K562 (cell line): Measurements from ENCODE around the gene CCDC174. TPM values are rescaled to one million over a fixed set of nuclear protein-coding genes. Genes with fewer than 3 reads are reported as not detected.

Experiments used
- COPS2 ChIP-seq: fragments of 450-650 bp; conservative IDR thresholded peaks from 2 replicates; pipeline ENCODE4 v1.6.1; 2016; ENCODE audit warnings: mild to moderate bottlenecking, moderate library complexity
- ETS2 ChIP-seq: IDR thresholded peaks from 2 replicates; pipeline ENCODE4 v1.6.1; 2016; ENCODE audit warnings: borderline replicate concordance, missing genetic modification characterization, mild to moderate bottlenecking, moderate library complexity, missing compliant biosample characterization; ENCODE audit not compliant: poor library complexity, severe bottlenecking
- FOXK1 ChIP-seq: sonication (generic); formaldehyde crosslinking; IDR thresholded peaks from 2 replicates; pipeline ENCODE4 v1.8.0; 2022; ENCODE audit warnings: missing genetic modification reagents, mild to moderate bottlenecking, borderline replicate concordance
- FOXP1 ChIP-seq: sonication (generic); formaldehyde crosslinking; IDR thresholded peaks from 2 replicates; pipeline ENCODE4 v1.8.0; 2022; ENCODE audit warnings: mild to moderate bottlenecking, missing genetic modification reagents
- HMGN3 ChIP-seq: IDR thresholded peaks from 2 replicates; pipeline ENCODE4 v1.6.1; 2011; ENCODE audit warnings: borderline replicate concordance, low read depth, mild to moderate bottlenecking, mixed read lengths, low read length; ENCODE audit not compliant: insufficient read length; ENCODE audit errors: extremely low read depth
- RBM22 ChIP-seq: fragments of 200-400 bp; formaldehyde crosslinking; IDR thresholded peaks from 2 replicates; pipeline ENCODE4 v1.6.1; 2018; ENCODE audit warnings: low read length, low read depth; ENCODE audit not compliant: poor library complexity, severe bottlenecking
- SRSF9 ChIP-seq: fragments of 200-400 bp; formaldehyde crosslinking; IDR thresholded peaks from 2 replicates; pipeline ENCODE4 v1.6.1; 2017; ENCODE audit warnings: low read depth, low read length, borderline replicate concordance
- TAL1 ChIP-seq: fragments of 450-650 bp; IDR thresholded peaks from 2 replicates; pipeline ENCODE4 v1.6.1; 2016; ENCODE audit warnings: mild to moderate bottlenecking
- ZFX ChIP-seq: sonication (generic); formaldehyde crosslinking; IDR thresholded peaks from 2 replicates; pipeline ENCODE4 v1.8.0; 2022; ENCODE audit warnings: mild to moderate bottlenecking, missing genetic modification reagents, moderate library complexity
- polyA plus RNA-seq, 8 experiments: library from polyadenylated mRNA; depleted of rRNA in 4 of 8; stranded (reverse) in 5 of 8; unstranded in 3 of 8; fragments of >200 nt; fragmentation: Nextera tagmentation in 2 of 8; fragmentation: Illumina TruSeq in 1 of 8; extraction: Ambion mirVana in 2 of 8; extraction: Trizol in 1 of 8; gene quantifications; 2 replicates each; pipeline versions ENCODE4 v1.2.1 to v1.2.3, GENCODE V29; 2011 to 2014; ENCODE audit warnings: inconsistent platforms in 1 of 8, missing spikeins in 1 of 8
- total RNA-seq, 7 experiments: library from RNA; depleted of rRNA in 6 of 7; stranded (reverse); fragments of >200 nt in 6 of 7; fragmentation: Illumina TruSeq in 2 of 7; extraction: Trizol in 2 of 7; gene quantifications; 2 replicates each; pipeline versions ENCODE4 v1.2.1 to v1.2.3, GENCODE V29; 2011 to 2021; ENCODE audit warnings: low replicate concordance in 1 of 7
- TF ChIP-seq, protein P1 (sequence below): fragments of 250-450 bp; sonication (Bioruptor Pico); IDR thresholded peaks from 2 replicates; pipeline ENCODE4 v1.5.1; 2021; ENCODE audit warnings: mild to moderate bottlenecking
- TF ChIP-seq, protein P2 (sequence below): fragments of 250-450 bp; sonication (Bioruptor Pico); IDR thresholded peaks from 2 replicates; pipeline ENCODE4 v1.5.0; 2021
- TF ChIP-seq, protein P3 (sequence below): sonication (generic); formaldehyde crosslinking; IDR thresholded peaks from 2 replicates; pipeline ENCODE4 v1.5.0; 2020; ENCODE audit warnings: missing genetic modification reagents
- TF ChIP-seq, protein P4 (sequence below): fragments of 250-450 bp; sonication (Bioruptor Pico); IDR thresholded peaks from 2 replicates; pipeline ENCODE4 v1.8.0; 2021; ENCODE audit warnings: moderate library complexity, mild to moderate bottlenecking, inconsistent platforms
- TF ChIP-seq, protein P5 (sequence below): fragments of 450-650 bp; formaldehyde crosslinking; IDR thresholded peaks from 2 replicates; pipeline ENCODE4 v1.4.0; 2020; ENCODE audit warnings: mild to moderate bottlenecking, moderate library complexity
- TF ChIP-seq, protein P6 (sequence below): fragments of 250-450 bp; sonication (Bioruptor Pico); IDR thresholded peaks from 2 replicates; pipeline ENCODE4 v1.5.0; 2020; ENCODE audit warnings: mild to moderate bottlenecking
- TF ChIP-seq, protein P7 (sequence below): sonication (generic); formaldehyde crosslinking; IDR thresholded peaks from 2 replicates; pipeline ENCODE4 v1.8.0; 2022; ENCODE audit warnings: mild to moderate bottlenecking, low read depth, missing genetic modification reagents

CCDC174 gene
- total and polyA plus RNA-seq, 9 of the 15 experiments (the other 6 are each of a cell fraction or from before 2014, with no cell fraction given): 7.4 to 41.0 (median 28.5) TPM

DNA sequence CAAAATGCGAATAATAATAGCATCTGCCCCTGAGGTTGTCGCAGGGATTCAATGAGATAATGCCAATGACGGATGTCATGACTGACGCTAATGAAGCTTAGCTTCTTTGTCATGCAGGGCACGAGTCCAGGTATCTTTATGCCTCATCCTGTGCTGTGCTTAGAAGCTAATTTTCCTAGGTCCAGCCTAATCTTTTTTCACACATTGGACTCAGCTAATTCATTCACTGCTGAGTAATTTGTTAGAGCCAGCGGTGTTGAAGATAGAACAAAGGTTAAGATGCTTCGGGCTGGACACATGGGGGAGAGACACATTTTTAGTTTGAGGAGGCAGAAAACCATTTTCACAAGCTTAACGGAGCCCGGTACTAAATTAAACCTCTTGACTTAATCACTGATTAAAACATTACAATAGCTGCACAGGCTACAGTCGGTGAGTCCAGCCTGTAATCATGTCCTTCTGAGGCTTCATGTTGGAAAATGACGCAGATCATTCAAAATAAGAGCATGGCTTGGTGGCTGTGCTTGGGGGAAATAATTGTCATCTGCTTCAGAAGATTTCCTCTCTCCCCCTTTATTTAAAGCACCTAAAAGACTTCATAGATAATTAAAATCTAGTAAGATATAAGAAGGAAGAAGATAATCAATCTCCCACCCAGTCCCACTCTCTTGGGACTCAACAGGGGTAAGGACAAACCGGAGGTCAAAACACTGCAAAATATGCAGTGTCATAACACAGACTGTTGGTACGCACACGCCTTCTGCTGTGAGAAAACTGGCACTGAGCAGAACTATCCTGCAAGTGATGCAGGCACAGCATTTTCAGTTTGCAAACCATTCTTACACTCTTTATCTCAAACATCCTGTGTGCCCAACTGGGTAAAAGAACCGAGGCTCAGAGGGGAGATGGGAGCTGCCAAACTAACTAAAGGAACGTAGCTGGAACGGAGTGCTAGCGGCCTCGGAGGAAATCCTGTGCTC lies 3.3 kb upstream of the CCDC174 start (continued):
- TF ChIP-seq, protein P1, sequence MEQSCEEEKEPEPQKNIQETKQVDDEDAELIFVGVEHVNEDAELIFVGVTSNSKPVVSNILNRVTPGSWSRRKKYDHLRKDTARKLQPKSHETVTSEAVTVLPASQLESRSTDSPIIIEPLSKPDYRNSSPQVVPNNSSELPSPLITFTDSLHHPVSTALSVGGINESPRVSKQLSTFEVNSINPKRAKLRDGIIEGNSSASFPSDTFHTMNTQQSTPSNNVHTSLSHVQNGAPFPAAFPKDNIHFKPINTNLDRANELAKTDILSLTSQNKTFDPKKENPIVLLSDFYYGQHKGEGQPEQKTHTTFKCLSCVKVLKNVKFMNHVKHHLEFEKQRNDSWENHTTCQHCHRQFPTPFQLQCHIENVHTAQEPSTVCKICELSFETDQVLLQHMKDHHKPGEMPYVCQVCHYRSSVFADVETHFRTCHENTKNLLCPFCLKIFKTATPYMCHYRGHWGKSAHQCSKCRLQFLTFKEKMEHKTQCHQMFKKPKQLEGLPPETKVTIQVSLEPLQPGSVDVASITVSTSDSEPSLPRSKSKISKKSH (CRISPR knock-in tag): no peak
- TF ChIP-seq FOXP1 (CRISPR knock-in tag) (no peak), ETS2 (tag) (no peak), RBM22 (no peak), FOXK1 (no peak), HMGN3 (no peak), SRSF9 (no peak), COPS2 (no peak), ZFX (CRISPR knock-in tag) (no peak), TAL1 (peak; percentile 66)
- TF ChIP-seq, protein P2, sequence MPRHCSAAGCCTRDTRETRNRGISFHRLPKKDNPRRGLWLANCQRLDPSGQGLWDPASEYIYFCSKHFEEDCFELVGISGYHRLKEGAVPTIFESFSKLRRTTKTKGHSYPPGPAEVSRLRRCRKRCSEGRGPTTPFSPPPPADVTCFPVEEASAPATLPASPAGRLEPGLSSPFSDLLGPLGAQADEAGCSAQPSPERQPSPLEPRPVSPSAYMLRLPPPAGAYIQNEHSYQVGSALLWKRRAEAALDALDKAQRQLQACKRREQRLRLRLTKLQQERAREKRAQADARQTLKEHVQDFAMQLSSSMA: no peak
- TF ChIP-seq, protein P3, sequence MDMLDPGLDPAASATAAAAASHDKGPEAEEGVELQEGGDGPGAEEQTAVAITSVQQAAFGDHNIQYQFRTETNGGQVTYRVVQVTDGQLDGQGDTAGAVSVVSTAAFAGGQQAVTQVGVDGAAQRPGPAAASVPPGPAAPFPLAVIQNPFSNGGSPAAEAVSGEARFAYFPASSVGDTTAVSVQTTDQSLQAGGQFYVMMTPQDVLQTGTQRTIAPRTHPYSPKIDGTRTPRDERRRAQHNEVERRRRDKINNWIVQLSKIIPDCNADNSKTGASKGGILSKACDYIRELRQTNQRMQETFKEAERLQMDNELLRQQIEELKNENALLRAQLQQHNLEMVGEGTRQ: no peak
- TF ChIP-seq, protein P4, sequence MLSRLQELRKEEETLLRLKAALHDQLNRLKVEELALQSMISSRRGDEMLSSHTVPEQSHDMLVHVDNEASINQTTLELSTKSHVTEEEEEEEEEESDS (CRISPR knock-in tag): no peak
- TF ChIP-seq, protein P5, sequence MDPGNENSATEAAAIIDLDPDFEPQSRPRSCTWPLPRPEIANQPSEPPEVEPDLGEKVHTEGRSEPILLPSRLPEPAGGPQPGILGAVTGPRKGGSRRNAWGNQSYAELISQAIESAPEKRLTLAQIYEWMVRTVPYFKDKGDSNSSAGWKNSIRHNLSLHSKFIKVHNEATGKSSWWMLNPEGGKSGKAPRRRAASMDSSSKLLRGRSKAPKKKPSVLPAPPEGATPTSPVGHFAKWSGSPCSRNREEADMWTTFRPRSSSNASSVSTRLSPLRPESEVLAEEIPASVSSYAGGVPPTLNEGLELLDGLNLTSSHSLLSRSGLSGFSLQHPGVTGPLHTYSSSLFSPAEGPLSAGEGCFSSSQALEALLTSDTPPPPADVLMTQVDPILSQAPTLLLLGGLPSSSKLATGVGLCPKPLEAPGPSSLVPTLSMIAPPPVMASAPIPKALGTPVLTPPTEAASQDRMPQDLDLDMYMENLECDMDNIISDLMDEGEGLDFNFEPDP: no peak
- TF ChIP-seq, protein P6, sequence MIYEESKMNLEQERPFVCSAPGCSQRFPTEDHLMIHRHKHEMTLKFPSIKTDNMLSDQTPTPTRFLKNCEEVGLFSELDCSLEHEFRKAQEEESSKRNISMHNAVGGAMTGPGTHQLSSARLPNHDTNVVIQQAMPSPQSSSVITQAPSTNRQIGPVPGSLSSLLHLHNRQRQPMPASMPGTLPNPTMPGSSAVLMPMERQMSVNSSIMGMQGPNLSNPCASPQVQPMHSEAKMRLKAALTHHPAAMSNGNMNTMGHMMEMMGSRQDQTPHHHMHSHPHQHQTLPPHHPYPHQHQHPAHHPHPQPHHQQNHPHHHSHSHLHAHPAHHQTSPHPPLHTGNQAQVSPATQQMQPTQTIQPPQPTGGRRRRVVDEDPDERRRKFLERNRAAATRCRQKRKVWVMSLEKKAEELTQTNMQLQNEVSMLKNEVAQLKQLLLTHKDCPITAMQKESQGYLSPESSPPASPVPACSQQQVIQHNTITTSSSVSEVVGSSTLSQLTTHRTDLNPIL (CRISPR knock-in tag): no peak
- TF ChIP-seq, protein P7, sequence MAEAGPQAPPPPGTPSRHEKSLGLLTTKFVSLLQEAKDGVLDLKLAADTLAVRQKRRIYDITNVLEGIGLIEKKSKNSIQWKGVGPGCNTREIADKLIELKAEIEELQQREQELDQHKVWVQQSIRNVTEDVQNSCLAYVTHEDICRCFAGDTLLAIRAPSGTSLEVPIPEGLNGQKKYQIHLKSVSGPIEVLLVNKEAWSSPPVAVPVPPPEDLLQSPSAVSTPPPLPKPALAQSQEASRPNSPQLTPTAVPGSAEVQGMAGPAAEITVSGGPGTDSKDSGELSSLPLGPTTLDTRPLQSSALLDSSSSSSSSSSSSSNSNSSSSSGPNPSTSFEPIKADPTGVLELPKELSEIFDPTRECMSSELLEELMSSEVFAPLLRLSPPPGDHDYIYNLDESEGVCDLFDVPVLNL (CRISPR knock-in tag): no peak
